Forelimb muscle (tissue), 1 donor: ENCODE data around the gene PMEPA1. TPM values are rescaled to one million over a fixed set of nuclear protein-coding genes. Genes with fewer than 3 reads are reported as not detected.

Experiments used
- DNase-seq: peaks from one replicate; pipeline ENCODE4 v3.0.0-alpha.2; 2013; ENCODE audit warnings: low read depth
- polyA plus RNA-seq: library from polyadenylated mRNA; unstranded; fragments of 120-200 nt; gene quantifications from one replicate; pipeline ENCODE4 v1.2.1, GENCODE V29; 2013; ENCODE audit not compliant: insufficient read length

Gene PMEPA1
- polyA plus RNA-seq, 1 donor: 25.8 TPM

GRCh38 chr20:57712341-57712740, 2.5 kb upstream of the PMEPA1 start:
- DNase-seq: no peak

GRCh38 chr20:57711826-57712225, 2.0 kb upstream of the PMEPA1 start:
- DNase-seq: no peak

GRCh38 chr20:57711311-57711712, 1.5 kb upstream of the PMEPA1 start:
- no peak for DNase-seq

- no peak for DNase-seq
These were observed 1.0 kb upstream of the PMEPA1 start for GRCh38 chr20:57710841-57711240.

GRCh38 chr20:57708694-57709673, 831 bp downstream of the PMEPA1 start:
- no peak for DNase-seq

GRCh38 chr20:57707849-57708693, 1.7 kb downstream of the PMEPA1 start:
- no peak for DNase-seq

- no peak for DNase-seq
These were observed 2.5 kb downstream of the PMEPA1 start for GRCh38 chr20:57707320-57707719.

GRCh38 chr20:57705127-57705899, 4.5 kb downstream of the PMEPA1 start:
- no peak for DNase-seq

- no peak for DNase-seq
These were observed 5.6 kb downstream of the PMEPA1 start for GRCh38 chr20:57704245-57704644.

GRCh38 chr20:57703013-57703412, 6.8 kb downstream of the PMEPA1 start:
- DNase-seq: no peak

GRCh38 chr20:57702521-57702920, 7.3 kb downstream of the PMEPA1 start:
- no peak for DNase-seq

GRCh38 chr20:57702091-57702490, 7.7 kb downstream of the PMEPA1 start:
- no peak for DNase-seq

GRCh38 chr20:57701651-57702050, 8.2 kb downstream of the PMEPA1 start:
- no peak for DNase-seq

GRCh38 chr20:57701090-57701489, 8.7 kb downstream of the PMEPA1 start:
- DNase-seq: no peak

- no peak for DNase-seq
These were observed 10.4 kb downstream of the PMEPA1 start for GRCh38 chr20:57699395-57699794.

GRCh38 chr20:57698867-57699275, 10.9 kb downstream of the PMEPA1 start:
- DNase-seq: no peak

- DNase-seq: no peak
These were observed 11.5 kb downstream of the PMEPA1 start for GRCh38 chr20:57698116-57698866.

- no peak for DNase-seq
These were observed 12.3 kb downstream of the PMEPA1 start for GRCh38 chr20:57697543-57697942.

- no peak for DNase-seq
These were observed 13.3 kb downstream of the PMEPA1 start for GRCh38 chr20:57696401-57696961.

- no peak for DNase-seq
These were observed 13.9 kb downstream of the PMEPA1 start for GRCh38 chr20:57695940-57696339.

- no peak for DNase-seq
These were observed 14.8 kb downstream of the PMEPA1 start for GRCh38 chr20:57695012-57695411.
